Upper lobe of left lung (tissue), 4 donors: ENCODE data around the gene TBXAS1.

Experiments
- EP300 ChIP-seq, 4 donors: sonication (generic); formaldehyde crosslinking; IDR thresholded peaks; one replicate each; pipeline ENCODE4 v1.5.1; 2017; ENCODE audit warnings: antibody characterized with exemption in 4 of 4, control low read depth in 2 of 4
- POLR2A ChIP-seq, 4 donors: fragments of 450-650 bp; IDR thresholded peaks; one replicate each; pipeline ENCODE4 v1.5.1; 2016 to 2017; ENCODE audit warnings: antibody characterized with exemption in 4 of 4, mild to moderate bottlenecking in 2 of 4
- TF ChIP-seq, protein P1 (sequence below), 6 experiments: fragments of 450-650 bp in 4 of 6; fragments of 200-600 bp in 2 of 6; sonication (generic) in 2 of 6; IDR thresholded peaks; one replicate each; pipeline ENCODE4 v1.5.1; 2016 to 2019; ENCODE audit warnings: antibody characterized with exemption in 6 of 6

DNA sequence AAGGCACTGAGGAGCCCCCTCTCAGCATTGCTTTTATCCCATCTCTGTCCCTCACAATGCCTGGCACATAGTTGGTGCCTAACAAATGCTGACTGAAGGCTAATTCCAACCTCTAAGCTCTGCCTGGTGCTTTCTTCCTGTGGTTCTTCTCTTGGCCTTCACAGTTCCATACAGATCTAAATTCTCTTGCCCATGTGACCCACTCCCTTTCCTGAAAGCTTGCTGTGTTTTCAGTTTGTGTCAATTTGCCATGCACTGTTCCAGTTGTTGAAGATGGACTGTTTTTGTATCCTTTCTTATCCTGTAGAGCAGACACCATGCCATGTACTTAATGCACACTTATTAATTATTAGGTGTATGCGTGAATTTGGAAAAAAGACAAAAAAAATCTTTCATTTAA, 9.2 kb downstream of the TBXAS1 start:
- TF ChIP-seq, protein P1, sequence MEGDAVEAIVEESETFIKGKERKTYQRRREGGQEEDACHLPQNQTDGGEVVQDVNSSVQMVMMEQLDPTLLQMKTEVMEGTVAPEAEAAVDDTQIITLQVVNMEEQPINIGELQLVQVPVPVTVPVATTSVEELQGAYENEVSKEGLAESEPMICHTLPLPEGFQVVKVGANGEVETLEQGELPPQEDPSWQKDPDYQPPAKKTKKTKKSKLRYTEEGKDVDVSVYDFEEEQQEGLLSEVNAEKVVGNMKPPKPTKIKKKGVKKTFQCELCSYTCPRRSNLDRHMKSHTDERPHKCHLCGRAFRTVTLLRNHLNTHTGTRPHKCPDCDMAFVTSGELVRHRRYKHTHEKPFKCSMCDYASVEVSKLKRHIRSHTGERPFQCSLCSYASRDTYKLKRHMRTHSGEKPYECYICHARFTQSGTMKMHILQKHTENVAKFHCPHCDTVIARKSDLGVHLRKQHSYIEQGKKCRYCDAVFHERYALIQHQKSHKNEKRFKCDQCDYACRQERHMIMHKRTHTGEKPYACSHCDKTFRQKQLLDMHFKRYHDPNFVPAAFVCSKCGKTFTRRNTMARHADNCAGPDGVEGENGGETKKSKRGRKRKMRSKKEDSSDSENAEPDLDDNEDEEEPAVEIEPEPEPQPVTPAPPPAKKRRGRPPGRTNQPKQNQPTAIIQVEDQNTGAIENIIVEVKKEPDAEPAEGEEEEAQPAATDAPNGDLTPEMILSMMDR (IDR thresholded peaks at IDR 0.05), result no peak
- no peak for TF ChIP-seq POLR2A (IDR thresholded peaks at IDR 0.05)
- TF ChIP-seq EP300 (IDR thresholded peaks at IDR 0.05), result no peak
